ENCODE measurements around the gene SORCS1. TPM values are rescaled to one million over a fixed set of nuclear protein-coding genes. Genes with fewer than 3 reads are reported as not detected.

Gene SORCS1
- total and polyA plus RNA-seq, 2 of the 13 experiments (the other 11 are each of a cell fraction or from before 2014, with no cell fraction given) = not detected

DNA sequence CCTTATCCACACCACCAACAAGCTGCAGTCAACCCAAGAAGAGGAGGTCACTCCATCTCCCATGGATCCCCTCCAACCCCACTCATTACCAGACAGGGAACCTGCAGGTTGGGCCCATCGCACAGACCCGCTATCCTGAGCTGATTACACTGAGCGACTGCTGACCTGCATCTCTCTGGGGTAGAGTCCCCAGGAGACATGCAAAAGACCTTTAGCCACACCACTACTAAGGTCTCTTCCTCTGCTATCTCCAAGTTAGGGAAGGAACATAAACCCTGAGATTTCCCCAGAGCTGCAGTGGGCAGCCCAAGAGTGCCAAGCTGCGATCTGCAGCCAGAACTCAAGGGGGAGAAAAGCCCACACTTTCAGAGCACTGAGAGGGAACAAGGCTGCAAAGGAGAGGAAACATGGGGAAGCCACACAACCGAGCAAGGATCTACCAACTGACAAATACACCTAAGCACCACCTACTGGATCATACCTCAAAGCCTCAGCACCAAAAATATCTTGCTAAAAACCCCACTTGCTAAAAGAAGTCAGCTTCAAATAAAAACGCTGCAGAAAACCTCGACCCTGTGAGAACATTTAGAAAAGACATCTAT lies 298.2 kb downstream of the SORCS1 start (continued):
- TF ChIP-seq, protein P1, sequence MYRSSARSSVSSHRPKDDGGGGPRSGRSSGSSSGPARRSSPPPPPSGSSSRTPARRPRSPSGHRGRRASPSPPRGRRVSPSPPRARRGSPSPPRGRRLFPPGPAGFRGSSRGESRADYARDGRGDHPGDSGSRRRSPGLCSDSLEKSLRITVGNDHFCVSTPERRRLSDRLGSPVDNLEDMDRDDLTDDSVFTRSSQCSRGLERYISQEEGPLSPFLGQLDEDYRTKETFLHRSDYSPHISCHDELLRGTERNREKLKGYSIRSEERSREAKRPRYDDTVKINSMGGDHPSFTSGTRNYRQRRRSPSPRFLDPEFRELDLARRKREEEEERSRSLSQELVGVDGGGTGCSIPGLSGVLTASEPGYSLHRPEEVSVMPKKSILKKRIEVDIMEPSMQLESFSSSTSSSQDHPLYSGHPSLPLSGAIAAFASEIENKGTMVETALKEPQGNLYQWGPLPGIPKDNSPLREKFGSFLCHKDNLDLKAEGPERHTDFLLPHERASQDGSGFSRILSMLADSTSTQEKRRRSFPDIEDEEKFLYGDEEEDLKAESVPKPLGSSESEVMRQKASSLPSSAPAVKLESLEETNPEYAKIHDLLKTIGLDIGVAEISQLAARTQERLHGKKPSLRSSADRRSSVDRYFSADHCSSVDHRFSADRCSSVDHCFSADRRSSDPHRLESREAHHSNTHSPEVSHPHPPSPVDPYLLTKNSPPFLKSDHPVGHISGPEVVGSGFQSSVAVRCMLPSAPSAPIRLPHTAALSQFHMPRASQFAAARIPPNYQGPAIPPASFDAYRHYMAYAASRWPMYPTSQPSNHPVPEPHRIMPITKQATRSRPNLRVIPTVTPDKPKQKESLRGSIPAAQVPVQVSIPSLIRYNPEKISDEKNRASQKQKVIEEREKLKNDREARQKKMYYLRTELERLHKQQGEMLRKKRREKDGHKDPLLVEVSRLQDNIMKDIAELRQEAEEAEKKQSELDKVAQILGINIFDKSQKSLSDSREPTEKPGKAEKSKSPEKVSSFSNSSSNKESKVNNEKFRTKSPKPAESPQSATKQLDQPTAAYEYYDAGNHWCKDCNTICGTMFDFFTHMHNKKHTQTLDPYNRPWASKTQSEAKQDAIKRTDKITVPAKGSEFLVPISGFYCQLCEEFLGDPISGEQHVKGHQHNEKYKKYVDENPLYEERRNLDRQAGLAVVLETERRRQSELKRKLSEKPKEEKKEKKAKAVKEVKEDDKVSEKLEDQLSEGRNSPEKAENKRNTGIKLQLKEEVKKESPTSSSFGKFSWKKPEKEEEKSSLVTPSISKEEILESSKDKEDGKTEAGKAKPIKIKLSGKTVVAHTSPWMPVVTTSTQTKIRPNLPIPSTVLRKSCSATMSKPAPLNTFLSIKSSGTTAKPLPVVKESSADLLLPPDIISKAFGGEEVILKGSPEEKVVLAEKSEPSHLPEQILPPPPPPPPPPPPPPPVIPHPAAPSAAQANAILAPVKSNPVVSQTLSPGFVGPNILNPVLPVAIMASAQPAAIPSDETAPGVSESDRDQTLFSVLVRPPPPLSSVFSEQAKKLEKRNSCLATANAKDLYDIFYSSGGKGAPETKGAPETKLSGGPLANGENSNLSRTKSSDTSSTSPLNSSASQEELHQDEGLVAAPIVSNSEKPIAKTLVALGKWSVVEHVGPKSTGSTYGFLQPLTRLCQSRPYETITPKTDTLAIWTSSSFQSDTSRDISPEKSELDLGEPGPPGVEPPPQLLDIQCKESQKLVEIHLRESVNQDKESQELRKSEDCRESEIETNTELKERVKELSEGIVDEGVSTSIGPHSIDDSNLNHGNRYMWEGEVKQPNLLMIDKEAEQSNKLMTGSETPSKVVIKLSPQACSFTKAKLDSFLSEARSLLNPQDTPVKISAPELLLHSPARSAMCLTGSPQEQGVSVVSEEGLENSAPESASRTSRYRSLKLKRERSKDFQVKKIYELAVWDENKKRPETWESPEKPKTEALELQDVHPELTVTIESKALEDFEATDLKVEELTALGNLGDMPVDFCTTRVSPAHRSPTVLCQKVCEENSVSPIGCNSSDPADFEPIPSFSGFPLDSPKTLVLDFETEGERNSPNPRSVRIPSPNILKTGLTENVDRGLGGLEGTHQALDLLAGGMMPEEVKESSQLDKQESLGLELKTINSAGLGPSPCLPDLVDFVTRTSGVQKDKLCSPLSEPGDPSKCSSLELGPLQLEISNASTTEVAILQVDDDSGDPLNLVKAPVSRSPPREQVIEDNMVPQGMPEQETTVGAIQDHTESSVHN (CRISPR knock-in tag; IDR thresholded peaks at IDR 0.05) = no peak
- TF ChIP-seq ZNF552 (CRISPR knock-in tag; IDR thresholded peaks at IDR 0.05; ENCODE audit: borderline replicate concordance) = no peak
- no peak for TF ChIP-seq EP300 (IDR thresholded peaks at IDR 0.05; ENCODE audit: low read depth in 2 of 2, low read length in 2 of 2)
- TF ChIP-seq EP300 (CRISPR knock-in tag; IDR thresholded peaks at IDR 0.05; ENCODE audit: borderline replicate concordance) = no peak
- no peak for TF ChIP-seq EED (CRISPR knock-in tag; IDR thresholded peaks at IDR 0.05)
- no peak for TF ChIP-seq MXI1 (IDR thresholded peaks at IDR 0.05; ENCODE audit: borderline replicate concordance, low read depth, low read length)
- no peak for TF ChIP-seq AKNA (CRISPR knock-in tag; IDR thresholded peaks at IDR 0.05; ENCODE audit: borderline replicate concordance)

Measured in HepG2 (cell line).